ENCODE measurements around the gene CLRN1.

GRCh38 chr3:150901793-150902192 is 70.7 kb downstream of the CLRN1 start:
- TF ChIP-seq EP300 (IDR thresholded peaks at IDR 0.05), result no peak
- TF ChIP-seq POLR2A (IDR thresholded peaks at IDR 0.05), result no peak
